EH (cell line): Measurements from ENCODE around the gene VPS13D.

Experiments
- DNase-seq: peaks from one replicate; pipeline ENCODE4 v3.0.0-alpha.2; 2015; ENCODE audit warnings: low read depth

The VPS13D gene

GRCh38 chr1:12554521-12555305 lies 324.9 kb downstream of the VPS13D start:
- DNase-seq: no peak

- no peak for DNase-seq
Observed at GRCh38 chr1:12555411-12556367, 325.9 kb downstream of the VPS13D start.

- DNase-seq: peak; percentile 97
Observed at GRCh38 chr1:12556368-12556930, 326.6 kb downstream of the VPS13D start.

DNA sequence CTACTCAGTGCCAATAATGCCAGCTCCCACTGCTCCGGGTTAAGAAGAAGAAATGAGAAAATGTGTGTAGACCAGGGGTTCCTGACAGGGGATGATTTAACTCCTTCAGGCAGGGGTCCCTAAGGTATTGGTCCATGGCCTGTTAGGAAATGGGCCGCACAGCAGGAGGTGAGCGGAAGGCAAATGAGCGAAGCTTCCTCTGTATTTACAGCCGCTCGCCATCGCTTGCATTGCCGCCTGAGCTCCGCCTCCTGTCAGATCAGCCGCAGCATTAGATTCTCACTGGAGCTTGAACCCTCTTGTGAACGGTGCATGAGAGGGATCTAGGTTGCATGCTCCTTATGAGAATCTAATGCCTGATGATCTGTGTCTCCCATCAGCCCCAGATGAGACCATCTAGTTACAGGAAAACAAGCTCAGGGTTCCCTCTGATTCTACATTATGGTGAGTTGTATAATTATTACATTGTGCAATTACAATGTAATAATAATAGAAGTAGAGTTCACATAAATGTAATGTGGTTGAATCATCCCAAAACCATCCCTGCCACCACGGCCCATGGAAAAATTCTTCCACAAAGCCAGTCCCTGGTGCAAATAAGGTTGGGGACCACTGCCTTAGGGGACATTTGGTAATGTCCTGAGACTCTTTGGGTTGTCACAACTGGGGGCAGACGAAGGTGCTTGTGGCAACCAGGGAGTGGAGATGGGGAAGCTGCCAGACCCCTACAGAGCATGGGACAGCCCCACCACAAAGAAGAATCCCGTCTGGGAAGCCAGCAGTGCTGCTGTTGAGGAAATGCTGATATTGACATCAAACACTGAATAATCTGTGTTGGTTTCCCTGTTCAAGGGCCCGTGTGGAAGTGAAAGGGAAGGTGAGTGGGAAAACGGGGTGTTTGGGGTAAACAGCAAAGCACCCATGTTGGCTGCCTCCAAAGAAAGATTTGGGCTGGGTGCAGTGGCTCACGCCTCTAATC lies 327.4 kb downstream of the VPS13D start:
- peak; percentile 79 for DNase-seq

- DNase-seq: no peak
Observed at GRCh38 chr1:12561121-12561520, 331.3 kb downstream of the VPS13D start.
